Myocyte (in vitro differentiated cells): ENCODE results near the gene SYK. TPM values are rescaled to one million over a fixed set of nuclear protein-coding genes. Genes with fewer than 3 reads are reported as not detected.

Experiments used
- DNase-seq: peaks from one replicate; pipeline ENCODE4 v3.0.0-alpha.2; 2012; ENCODE audit warnings: low read depth
- total RNA-seq: library from RNA; depleted of rRNA; stranded (reverse); fragments of >200 nt; gene quantifications from 2 replicates; pipeline ENCODE4 v1.2.3, GENCODE V29; 2014

Gene SYK
- total RNA-seq, 1 donor from 2014 or later = not detected

- DNase-seq = no peak
Observed at GRCh38 chr9:90846770-90847419, 45.3 kb downstream of the SYK start.

- DNase-seq = no peak
Observed at GRCh38 chr9:90847971-90848370, 46.4 kb downstream of the SYK start.

GRCh38 chr9:90848866-90849265, 47.2 kb downstream of the SYK start:
- DNase-seq = no peak

GRCh38 chr9:90851444-90851843, 49.8 kb downstream of the SYK start:
- no peak for DNase-seq

DNA sequence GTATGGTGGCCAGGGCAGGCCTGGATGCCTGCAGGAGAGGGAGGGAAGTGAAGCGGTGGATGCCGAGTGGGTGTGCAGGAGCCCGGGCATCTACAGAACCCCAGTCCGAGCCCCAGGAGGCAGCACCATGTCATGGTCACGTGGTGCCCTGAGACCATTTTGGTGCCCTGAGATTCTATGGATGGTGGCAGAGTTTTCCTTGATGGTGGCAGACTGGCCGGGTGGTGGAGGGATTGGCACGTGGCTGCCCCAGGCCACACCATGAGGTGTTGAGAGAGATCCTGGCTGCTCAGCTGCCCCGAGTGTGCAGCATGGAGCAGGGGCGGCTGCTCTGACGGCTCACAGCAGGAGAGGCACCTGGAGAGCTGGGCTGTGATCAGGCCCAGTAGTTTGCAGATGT, 52.3 kb downstream of the SYK start:
- DNase-seq = no peak

DNA sequence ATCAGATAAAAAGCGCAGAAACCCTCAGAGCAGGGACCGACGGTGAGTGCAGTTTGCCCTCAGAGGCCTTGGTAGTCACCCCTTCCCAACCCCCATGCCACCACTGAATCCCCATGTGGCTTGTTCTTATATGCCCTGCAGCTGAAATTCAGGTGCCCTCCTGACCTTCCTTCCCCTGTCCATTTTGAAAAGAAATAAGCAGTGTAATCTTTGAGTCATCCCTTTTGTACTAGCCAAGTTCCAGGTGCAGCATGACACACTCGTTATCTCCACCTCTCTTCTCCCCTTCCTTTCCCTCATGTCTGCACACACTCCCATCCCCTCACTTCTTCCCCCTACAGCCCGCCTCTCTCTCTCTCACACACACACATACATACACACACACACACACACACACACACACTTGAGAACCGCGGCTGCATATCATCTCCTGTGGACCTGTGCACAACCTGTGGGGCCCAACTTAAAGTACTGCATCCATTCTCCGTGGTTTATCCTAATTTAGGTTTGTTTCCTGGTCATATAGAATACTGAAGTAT, 53.1 kb downstream of the SYK start:
- DNase-seq = no peak

DNA sequence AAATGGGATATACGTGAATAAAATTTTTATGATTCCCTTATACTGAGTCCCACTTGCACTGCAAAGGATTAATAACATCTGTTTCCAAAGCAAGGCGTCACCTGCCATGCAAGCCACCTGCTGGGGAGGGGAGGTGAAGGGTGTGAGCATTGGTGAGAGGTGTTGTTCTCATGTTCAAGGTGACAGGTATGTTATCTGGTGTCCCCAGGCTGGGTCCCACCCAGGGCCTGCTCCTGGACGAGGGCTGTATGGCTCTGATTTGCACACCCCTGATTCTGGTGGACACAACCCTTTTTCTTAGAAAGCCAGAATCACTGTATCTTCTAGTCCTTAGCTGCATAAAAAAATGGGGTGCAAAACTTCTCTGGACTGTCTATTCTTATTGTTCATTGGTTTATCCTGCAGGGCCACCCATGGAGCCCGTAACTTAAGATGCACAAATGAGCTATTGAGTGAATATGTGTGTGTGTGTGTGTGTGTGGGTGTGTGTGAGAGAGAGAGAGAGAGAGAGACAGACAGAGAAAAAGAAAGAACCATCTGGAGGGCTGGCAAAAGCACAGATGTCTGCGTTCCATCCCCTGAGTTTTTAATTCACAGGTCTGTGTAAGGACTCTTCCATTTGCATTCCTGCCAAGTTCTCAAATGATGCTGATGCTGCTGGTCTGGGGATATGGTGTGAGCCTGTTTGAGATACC, 53.7 kb downstream of the SYK start:
- DNase-seq = no peak

DNA sequence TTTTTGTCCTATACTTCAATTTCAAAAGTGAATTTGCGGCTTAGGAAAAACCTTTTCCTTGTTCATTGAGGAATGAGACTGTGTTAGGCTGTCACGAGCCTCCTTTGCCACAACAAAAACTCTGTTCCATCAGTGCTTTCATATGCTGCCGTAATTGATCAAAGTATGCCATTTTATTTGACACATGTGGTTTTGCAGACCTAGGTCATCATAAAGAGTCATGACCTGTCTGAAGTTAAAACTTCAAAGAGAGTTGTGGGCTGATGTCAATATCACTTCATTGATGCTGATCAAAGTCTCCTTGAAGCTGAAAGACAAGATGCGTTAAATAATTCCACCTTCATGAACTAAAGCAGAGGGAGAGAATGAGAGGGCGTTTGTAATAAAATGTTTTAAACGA, 55.5 kb downstream of the SYK start:
- DNase-seq = no peak

- DNase-seq = no peak
Observed at GRCh38 chr9:90857855-90858254, 56.2 kb downstream of the SYK start.

- DNase-seq = no peak
Observed at GRCh38 chr9:90858457-90858901, 56.9 kb downstream of the SYK start.

DNA sequence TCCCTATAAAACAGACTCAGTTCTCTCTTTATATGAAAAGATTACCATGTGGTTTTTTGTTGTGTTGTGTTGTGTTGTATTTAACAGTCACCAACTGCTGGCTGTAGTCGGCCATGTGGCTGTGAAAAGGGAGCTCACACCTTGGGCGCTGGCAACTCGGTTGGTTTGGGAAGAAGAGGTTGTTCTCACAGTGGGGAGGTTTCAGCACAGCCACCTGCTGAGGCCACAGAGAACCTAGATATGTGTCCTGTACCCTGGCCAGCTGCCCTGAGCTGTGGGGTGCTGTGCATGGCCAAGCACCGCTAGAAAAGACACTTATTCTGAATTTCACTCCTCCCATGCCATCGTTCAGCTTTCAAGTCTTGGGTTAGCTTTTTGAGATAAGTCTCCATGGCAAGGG, 58.8 kb downstream of the SYK start:
- DNase-seq = no peak

DNA sequence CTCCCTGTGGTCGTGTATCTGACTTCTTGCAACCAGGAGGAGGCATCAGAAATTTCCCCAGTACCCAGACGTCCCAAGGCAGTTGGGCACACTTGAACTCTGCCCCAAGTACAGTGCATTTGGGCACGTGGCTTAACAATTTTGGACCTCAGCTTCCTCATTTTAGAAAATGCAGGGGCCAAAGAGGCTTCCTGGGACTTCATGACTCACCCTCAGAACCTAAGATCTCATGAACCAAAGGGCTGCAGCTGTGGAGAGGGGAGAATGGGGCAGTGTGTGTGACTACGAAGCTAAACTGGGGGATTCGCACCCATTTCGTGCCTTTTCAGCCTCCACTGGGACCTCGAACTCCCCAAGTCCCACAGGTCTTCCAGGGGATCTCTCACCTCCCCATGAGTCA, 59.2 kb downstream of the SYK start:
- no peak for DNase-seq

- no peak for DNase-seq
Observed at GRCh38 chr9:90861380-90861779, 59.8 kb downstream of the SYK start.

- DNase-seq = no peak
Observed at GRCh38 chr9:90861826-90862740, 60.5 kb downstream of the SYK start.

- DNase-seq = no peak
Observed at GRCh38 chr9:90864779-90865178, 63.2 kb downstream of the SYK start.

DNA sequence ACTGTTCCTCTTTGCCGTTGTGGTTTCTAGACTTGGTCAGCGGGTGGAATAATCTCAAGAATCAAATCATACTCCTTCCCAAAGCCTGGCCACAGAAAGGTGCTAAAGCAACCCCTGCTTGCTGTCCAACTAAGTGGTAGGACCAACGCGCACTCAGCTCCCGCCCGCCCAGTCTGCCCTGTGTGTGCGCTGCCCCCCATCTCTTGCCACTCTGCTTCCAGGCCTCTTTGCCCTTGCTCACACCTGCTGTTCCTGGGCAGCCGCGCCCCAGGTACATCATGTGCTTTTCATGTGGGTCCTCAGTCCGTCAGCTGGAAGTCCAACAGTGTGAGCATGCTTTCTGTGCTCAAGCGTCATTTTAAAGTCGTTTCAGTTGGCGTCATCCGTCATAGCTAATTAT, 65.5 kb downstream of the SYK start:
- DNase-seq = no peak

- DNase-seq = no peak
Observed at GRCh38 chr9:90868555-90868954, 66.9 kb downstream of the SYK start.

DNA sequence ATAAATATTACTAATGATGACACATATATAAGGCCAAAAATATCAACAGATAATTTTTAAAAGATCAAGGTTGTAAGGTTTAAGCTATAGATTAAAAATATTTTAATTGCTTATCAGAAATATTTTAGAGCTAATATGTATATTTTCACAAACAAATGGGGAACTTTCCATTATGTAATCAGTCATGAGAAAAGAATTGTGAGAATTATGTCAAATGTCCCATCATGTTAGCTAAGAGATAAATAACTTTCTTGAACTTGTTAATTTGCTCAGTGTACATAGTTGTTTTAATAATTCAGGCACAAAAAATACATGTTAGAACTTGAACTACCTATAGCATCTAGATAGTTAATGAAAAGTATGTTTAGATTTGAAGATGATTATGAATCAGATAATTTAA, 67.7 kb downstream of the SYK start:
- no peak for DNase-seq

DNA sequence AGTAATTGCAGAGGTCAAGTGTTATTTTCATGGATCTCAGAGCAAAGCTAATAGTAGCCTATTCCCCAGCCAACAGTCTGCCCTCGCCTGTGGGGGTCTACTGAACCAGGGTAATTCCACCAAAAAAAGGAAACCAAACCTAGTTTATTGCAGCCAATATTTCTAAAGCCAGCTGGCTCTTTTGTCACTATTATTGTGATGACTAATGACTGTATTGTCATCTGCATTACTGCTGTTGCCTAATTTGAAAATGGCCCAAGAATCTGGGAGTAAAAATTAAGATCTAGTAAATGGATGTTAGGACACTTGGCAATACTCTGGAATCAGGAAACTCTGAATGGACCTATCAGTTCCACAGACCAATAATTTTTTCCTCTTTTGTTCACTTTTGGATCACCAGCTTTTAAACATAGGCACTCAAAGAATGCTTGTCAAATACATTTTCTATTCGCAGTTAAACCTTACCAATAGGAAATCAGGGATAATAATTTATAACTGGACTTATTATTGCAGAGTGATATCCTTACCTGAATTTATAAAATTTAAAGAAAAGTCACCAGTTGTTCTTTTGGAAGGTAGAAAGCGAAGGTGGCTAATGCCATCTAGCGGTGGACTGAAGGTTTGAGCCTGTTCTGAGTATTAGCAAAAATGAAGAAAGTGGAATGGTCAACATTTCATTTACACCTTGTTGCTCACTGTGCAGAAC, 69.2 kb downstream of the SYK start:
- DNase-seq = peak; percentile 48

DNA sequence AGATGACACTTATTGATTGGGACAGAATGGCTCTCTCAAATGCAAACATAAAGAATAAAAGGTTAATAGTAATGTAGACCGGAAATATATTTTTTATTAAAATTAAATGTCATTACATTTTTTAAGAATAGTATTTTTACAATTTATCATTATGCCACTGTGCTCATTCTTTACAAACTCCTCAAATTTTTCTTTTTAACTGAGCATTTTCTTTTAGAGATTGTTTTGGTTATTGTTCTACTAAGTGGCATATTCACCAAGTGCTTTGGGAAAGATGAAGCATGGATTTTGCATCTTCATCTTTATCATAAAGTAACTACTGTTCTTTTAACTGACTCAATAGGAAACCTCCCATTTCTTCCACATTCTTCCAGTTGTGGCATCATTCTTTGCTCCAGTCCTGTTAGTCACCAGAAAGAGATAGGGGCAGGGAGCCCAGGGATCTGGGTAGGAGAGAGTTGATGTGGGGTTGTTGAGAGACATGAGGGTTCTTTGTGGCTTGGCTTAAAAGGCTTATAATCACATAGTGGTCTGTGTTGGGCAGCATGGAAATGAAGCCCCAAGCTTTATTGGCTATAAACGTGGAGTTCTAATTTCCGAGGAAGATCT, 69.8 kb downstream of the SYK start:
- DNase-seq = no peak

GRCh38 chr9:90872835-90873294, 71.2 kb downstream of the SYK start:
- DNase-seq = peak; percentile 39
